ENCODE data around the gene SPRYD3.

Gene SPRYD3

GRCh38 chr12:53102883-53103807, 24.0 kb upstream of the SPRYD3 start, which contains the start of gene SOAT2:
Gene SOAT2 (plus strand): TSS chr12:53103486. CDS start chr12:53103578, 92 bp downstream.
- ATAC-seq: no peak
- TF ChIP-seq PPARA (CRISPR knock-in tag; IDR thresholded peaks at IDR 0.05; ENCODE audit: borderline replicate concordance): no peak
- TF ChIP-seq ESRRG (CRISPR knock-in tag; IDR thresholded peaks at IDR 0.05): no peak
- no peak for TF ChIP-seq ZFP30 (CRISPR knock-in tag; IDR thresholded peaks at IDR 0.05)
- TF ChIP-seq SNAI2 (CRISPR knock-in tag; IDR thresholded peaks at IDR 0.05): no peak
- no peak for TF ChIP-seq ZNF565 (CRISPR knock-in tag; conservative IDR thresholded peaks at IDR 0.05; ENCODE audit: low read depth)
- TF ChIP-seq CSDC2 (CRISPR knock-in tag; IDR thresholded peaks at IDR 0.05): no peak
- 0 out of 2 replicates have a peak, but pooled peaks have one; percentile 47 for TF ChIP-seq RARB (CRISPR knock-in tag; IDR thresholded peaks at IDR 0.05)
- no peak for TF ChIP-seq TCF4 (CRISPR knock-in tag; IDR thresholded peaks at IDR 0.05; ENCODE audit: borderline replicate concordance)

GRCh38 chr12:53101931-53102781, 23.0 kb upstream of the SPRYD3 start:
- TF ChIP-seq BACH2 (CRISPR knock-in tag; IDR thresholded peaks at IDR 0.05; ENCODE audit: borderline replicate concordance): no peak
- TF ChIP-seq, protein P1, sequence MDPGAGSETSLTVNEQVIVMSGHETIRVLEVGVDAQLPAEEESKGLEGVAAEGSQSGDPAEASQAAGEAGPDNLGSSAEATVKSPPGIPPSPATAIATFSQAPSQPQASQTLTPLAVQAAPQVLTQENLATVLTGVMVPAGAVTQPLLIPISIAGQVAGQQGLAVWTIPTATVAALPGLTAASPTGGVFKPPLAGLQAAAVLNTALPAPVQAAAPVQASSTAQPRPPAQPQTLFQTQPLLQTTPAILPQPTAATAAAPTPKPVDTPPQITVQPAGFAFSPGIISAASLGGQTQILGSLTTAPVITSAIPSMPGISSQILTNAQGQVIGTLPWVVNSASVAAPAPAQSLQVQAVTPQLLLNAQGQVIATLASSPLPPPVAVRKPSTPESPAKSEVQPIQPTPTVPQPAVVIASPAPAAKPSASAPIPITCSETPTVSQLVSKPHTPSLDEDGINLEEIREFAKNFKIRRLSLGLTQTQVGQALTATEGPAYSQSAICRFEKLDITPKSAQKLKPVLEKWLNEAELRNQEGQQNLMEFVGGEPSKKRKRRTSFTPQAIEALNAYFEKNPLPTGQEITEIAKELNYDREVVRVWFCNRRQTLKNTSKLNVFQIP (CRISPR knock-in tag; IDR thresholded peaks at IDR 0.05; ENCODE audit: borderline replicate concordance, low read depth): no peak
- no peak for TF ChIP-seq ZC3H10 (CRISPR knock-in tag; IDR thresholded peaks at IDR 0.05)
- no peak for TF ChIP-seq OSR1 (CRISPR knock-in tag; IDR thresholded peaks at IDR 0.05)
- no peak for TF ChIP-seq RARB (CRISPR knock-in tag; IDR thresholded peaks at IDR 0.05)
- TF ChIP-seq, protein P2, sequence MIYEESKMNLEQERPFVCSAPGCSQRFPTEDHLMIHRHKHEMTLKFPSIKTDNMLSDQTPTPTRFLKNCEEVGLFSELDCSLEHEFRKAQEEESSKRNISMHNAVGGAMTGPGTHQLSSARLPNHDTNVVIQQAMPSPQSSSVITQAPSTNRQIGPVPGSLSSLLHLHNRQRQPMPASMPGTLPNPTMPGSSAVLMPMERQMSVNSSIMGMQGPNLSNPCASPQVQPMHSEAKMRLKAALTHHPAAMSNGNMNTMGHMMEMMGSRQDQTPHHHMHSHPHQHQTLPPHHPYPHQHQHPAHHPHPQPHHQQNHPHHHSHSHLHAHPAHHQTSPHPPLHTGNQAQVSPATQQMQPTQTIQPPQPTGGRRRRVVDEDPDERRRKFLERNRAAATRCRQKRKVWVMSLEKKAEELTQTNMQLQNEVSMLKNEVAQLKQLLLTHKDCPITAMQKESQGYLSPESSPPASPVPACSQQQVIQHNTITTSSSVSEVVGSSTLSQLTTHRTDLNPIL (CRISPR knock-in tag; IDR thresholded peaks at IDR 0.05; ENCODE audit: low read depth): no peak
- TF ChIP-seq, protein P3, sequence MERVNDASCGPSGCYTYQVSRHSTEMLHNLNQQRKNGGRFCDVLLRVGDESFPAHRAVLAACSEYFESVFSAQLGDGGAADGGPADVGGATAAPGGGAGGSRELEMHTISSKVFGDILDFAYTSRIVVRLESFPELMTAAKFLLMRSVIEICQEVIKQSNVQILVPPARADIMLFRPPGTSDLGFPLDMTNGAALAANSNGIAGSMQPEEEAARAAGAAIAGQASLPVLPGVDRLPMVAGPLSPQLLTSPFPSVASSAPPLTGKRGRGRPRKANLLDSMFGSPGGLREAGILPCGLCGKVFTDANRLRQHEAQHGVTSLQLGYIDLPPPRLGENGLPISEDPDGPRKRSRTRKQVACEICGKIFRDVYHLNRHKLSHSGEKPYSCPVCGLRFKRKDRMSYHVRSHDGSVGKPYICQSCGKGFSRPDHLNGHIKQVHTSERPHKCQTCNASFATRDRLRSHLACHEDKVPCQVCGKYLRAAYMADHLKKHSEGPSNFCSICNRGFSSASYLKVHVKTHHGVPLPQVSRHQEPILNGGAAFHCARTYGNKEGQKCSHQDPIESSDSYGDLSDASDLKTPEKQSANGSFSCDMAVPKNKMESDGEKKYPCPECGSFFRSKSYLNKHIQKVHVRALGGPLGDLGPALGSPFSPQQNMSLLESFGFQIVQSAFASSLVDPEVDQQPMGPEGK (CRISPR knock-in tag; IDR thresholded peaks at IDR 0.05; ENCODE audit: borderline replicate concordance): no peak
- no peak for TF ChIP-seq ZNF70 (CRISPR knock-in tag; IDR thresholded peaks at IDR 0.05)
- TF ChIP-seq ZFP30 (CRISPR knock-in tag; IDR thresholded peaks at IDR 0.05): no peak
- no peak for TF ChIP-seq ESRRG (CRISPR knock-in tag; IDR thresholded peaks at IDR 0.05)
- no peak for TF ChIP-seq ZNF8 (CRISPR knock-in tag; IDR thresholded peaks at IDR 0.05)
- no peak for TF ChIP-seq TCF4 (CRISPR knock-in tag; IDR thresholded peaks at IDR 0.05; ENCODE audit: borderline replicate concordance)
- TF ChIP-seq, protein P4, sequence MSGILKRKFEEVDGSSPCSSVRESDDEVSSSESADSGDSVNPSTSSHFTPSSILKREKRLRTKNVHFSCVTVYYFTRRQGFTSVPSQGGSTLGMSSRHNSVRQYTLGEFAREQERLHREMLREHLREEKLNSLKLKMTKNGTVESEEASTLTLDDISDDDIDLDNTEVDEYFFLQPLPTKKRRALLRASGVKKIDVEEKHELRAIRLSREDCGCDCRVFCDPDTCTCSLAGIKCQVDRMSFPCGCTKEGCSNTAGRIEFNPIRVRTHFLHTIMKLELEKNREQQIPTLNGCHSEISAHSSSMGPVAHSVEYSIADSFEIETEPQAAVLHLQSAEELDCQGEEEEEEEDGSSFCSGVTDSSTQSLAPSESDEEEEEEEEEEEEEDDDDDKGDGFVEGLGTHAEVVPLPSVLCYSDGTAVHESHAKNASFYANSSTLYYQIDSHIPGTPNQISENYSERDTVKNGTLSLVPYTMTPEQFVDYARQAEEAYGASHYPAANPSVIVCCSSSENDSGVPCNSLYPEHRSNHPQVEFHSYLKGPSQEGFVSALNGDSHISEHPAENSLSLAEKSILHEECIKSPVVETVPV (CRISPR knock-in tag; IDR thresholded peaks at IDR 0.05): no peak
- TF ChIP-seq, protein P5, sequence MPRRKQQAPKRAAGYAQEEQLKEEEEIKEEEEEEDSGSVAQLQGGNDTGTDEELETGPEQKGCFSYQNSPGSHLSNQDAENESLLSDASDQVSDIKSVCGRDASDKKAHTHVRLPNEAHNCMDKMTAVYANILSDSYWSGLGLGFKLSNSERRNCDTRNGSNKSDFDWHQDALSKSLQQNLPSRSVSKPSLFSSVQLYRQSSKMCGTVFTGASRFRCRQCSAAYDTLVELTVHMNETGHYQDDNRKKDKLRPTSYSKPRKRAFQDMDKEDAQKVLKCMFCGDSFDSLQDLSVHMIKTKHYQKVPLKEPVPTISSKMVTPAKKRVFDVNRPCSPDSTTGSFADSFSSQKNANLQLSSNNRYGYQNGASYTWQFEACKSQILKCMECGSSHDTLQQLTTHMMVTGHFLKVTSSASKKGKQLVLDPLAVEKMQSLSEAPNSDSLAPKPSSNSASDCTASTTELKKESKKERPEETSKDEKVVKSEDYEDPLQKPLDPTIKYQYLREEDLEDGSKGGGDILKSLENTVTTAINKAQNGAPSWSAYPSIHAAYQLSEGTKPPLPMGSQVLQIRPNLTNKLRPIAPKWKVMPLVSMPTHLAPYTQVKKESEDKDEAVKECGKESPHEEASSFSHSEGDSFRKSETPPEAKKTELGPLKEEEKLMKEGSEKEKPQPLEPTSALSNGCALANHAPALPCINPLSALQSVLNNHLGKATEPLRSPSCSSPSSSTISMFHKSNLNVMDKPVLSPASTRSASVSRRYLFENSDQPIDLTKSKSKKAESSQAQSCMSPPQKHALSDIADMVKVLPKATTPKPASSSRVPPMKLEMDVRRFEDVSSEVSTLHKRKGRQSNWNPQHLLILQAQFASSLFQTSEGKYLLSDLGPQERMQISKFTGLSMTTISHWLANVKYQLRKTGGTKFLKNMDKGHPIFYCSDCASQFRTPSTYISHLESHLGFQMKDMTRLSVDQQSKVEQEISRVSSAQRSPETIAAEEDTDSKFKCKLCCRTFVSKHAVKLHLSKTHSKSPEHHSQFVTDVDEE (CRISPR knock-in tag; IDR thresholded peaks at IDR 0.05): no peak
- no peak for TF ChIP-seq ISL1 (CRISPR knock-in tag; IDR thresholded peaks at IDR 0.05)
- no peak for TF ChIP-seq GLIS3 (CRISPR knock-in tag; IDR thresholded peaks at IDR 0.05)
- TF ChIP-seq CSDC2 (CRISPR knock-in tag; IDR thresholded peaks at IDR 0.05): no peak
- no peak for TF ChIP-seq ZNF565 (CRISPR knock-in tag; conservative IDR thresholded peaks at IDR 0.05; ENCODE audit: low read depth)
- no peak for ATAC-seq

All from SK-N-SH treated with all-trans-retinoic acid at 6 μM for 48 hours (cell line).